ENCODE measurements around the gene AOAH. TPM values are rescaled to one million over a fixed set of nuclear protein-coding genes. Genes with fewer than 3 reads are reported as not detected.

The AOAH gene
- total RNA-seq, 1 experiment from 2014 or later = 0.39 TPM

DNA sequence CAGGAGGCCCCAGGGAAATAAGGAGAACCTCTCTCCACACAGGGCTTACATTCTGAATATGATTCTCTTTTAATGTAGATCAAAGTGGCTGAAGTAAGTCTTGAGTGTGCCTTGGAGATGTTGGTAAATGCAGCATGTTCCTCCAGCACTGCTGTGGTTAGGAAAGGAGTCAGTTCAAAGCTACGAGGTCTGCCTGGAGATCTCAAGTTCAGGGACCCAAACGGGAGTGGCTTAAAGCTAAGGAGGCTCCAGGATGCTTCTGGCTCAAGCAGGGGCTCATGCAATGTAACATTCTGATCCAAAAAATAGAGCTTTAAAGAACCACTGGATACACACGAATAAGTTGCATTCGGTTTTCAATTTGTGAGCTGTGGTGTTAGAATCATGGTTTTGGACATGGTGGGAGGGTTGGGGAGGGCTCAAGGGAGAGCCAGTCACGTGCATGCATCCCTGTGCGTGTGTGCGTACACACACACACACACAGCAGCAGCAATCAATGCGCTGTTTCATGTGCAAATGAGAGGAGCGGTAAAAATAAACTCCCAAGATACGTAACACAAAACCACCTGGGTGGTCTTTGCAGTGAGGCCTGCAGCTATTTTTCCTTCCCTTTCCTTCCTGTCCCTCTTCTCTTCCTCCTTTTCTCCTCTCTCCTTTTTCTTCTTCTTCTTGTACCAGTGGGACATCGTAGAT lies 70.5 kb downstream of the AOAH start:
- DNase-seq = no peak
- H3K9me3 ChIP-seq (ENCODE audit: control insufficient read depth, low read depth, low read length) = no peaks in the 10 kb centered on the region
- no peak overlapping the region for H2AK5ac ChIP-seq (ENCODE audit: insufficient read length, low read length)
- Mint-ChIP-seq H3K4me3 (peak overlapping the region; percentile 6 to 9; a peak in 3 of 5 replicates), H3K36me3 (ENCODE audit: insufficient read depth in 1 of 3, low read depth in 3 of 3) (no peaks in the 10 kb centered on the region), H3K4me1 (peaks cover 57 to 62% of the 10 kb centered on the region in 2 experiments), H3K27me3 (ENCODE audit: low read depth) (no peaks in the 10 kb centered on the region; the same call in 1 of the 2 replicates), H3K9me3 (no peaks in the 10 kb centered on the region; a peak in 1 of 5 replicates), H3K27ac (peak overlapping the region; percentile 62 to 96 (median 85); a peak in 6 of 7 replicates)
- no peaks in the 10 kb centered on the region for H3K27me3 ChIP-seq (ENCODE audit: insufficient read depth, low read length)
- H3K4me1 ChIP-seq (ENCODE audit: insufficient read depth, low read length) = peaks cover 13% of the 10 kb centered on the region; the same call in 1 of the 2 replicates
- no peak overlapping the region for H3K9ac ChIP-seq (ENCODE audit: extremely low read depth, insufficient read length, low read length)
- no peak overlapping the region for H3K56ac ChIP-seq (ENCODE audit: insufficient read length, low read depth, low read length)
- no peak overlapping the region for H3K4ac ChIP-seq (ENCODE audit: low read depth, low read length)
- no peaks in the 10 kb centered on the region for H3K79me2 ChIP-seq (ENCODE audit: insufficient read depth, low read length)
- no peak overlapping the region for H3K27ac ChIP-seq (ENCODE audit: insufficient read length, low read depth, low read length)
- TF ChIP-seq, protein P1, sequence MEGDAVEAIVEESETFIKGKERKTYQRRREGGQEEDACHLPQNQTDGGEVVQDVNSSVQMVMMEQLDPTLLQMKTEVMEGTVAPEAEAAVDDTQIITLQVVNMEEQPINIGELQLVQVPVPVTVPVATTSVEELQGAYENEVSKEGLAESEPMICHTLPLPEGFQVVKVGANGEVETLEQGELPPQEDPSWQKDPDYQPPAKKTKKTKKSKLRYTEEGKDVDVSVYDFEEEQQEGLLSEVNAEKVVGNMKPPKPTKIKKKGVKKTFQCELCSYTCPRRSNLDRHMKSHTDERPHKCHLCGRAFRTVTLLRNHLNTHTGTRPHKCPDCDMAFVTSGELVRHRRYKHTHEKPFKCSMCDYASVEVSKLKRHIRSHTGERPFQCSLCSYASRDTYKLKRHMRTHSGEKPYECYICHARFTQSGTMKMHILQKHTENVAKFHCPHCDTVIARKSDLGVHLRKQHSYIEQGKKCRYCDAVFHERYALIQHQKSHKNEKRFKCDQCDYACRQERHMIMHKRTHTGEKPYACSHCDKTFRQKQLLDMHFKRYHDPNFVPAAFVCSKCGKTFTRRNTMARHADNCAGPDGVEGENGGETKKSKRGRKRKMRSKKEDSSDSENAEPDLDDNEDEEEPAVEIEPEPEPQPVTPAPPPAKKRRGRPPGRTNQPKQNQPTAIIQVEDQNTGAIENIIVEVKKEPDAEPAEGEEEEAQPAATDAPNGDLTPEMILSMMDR (conservative IDR thresholded peaks at IDR 0.05) = no peak
- H3K23ac ChIP-seq (ENCODE audit: insufficient read length, low read depth, low read length) = no peak overlapping the region
- no CpG with 5 or more reads among the region's 11 CpGs for WGBS (ENCODE audit: extremely low coverage, insufficient read length, low lambda C conversion rate)
- H3K18ac ChIP-seq (ENCODE audit: insufficient read length, low read depth, low read length) = peak overlapping the region; percentile 39
- no peak overlapping the region for H3T11ph ChIP-seq (ENCODE audit: low read length)
- no peak overlapping the region for H2BK15ac ChIP-seq (ENCODE audit: low read depth, low read length)
- H3K4me2 ChIP-seq (ENCODE audit: insufficient read depth, insufficient read length, low read length) = peak overlapping the region; percentile 5
- H2BK20ac ChIP-seq (ENCODE audit: low read depth, low read length, poor library complexity, severe bottlenecking) = no peak overlapping the region
- H2BK120ac ChIP-seq (ENCODE audit: low read depth, low read length, poor library complexity, severe bottlenecking) = peak overlapping the region; percentile 8
- H3K79me1 ChIP-seq (ENCODE audit: insufficient read depth, low read depth, low read length, poor library complexity, severe bottlenecking) = no peaks in the 10 kb centered on the region
- H2AFZ ChIP-seq (ENCODE audit: low read length) = no peak overlapping the region
- no peaks in the 10 kb centered on the region for H3K23me2 ChIP-seq (ENCODE audit: insufficient read length, low read depth, low read length, poor library complexity, severe bottlenecking)
- no peak overlapping the region for H2BK12ac ChIP-seq (ENCODE audit: insufficient read length, low read depth, low read length)
- peak overlapping the region; percentile 54; the same call in 1 of the 2 replicates for H3K14ac ChIP-seq (ENCODE audit: insufficient read depth, low read length)
- no peak overlapping the region for H4K8ac ChIP-seq (replicated peaks; ENCODE audit: insufficient read length, low read depth, low read length)
- H4K5ac ChIP-seq (ENCODE audit: insufficient read length, low read depth, low read length) = no peak overlapping the region
- H2BK5ac ChIP-seq (ENCODE audit: insufficient read length, low read length) = no peak overlapping the region
- no peak overlapping the region for H4K91ac ChIP-seq (ENCODE audit: insufficient read length, low read depth, low read length)
- H4K20me1 ChIP-seq (ENCODE audit: control insufficient read depth, insufficient read depth, insufficient read length) = no peaks in the 10 kb centered on the region

All from H9 (cell line).